HG03439 (cell line): ENCODE measurements around the gene CCDC194.

Experiments used
- ATAC-seq: cut with Tn5 transposase; IDR thresholded peaks from one replicate; pipeline ENCODE4 v1.9.1; 2021; ENCODE audit warnings: mild to moderate bottlenecking, moderate library complexity; ENCODE audit not compliant: unreplicated experiment

The CCDC194 gene

GRCh38 chr19:17406046-17406886 lies 12.3 kb upstream of the CCDC194 start:
- ATAC-seq: no peak

GRCh38 chr19:17405250-17406045 lies 11.5 kb upstream of the CCDC194 start, which contains the start of gene BST2:
Gene BST2, minus strand, starts transcription at chr19:17405630. Its CDS starts 55 bp downstream, at chr19:17405575.
- peak; percentile 84 for ATAC-seq

GRCh38 chr19:17404621-17405249 lies 10.7 kb upstream of the CCDC194 start:
- ATAC-seq: no peak

- ATAC-seq: no peak
These were observed 10.0 kb upstream of the CCDC194 start for GRCh38 chr19:17404015-17404414.

- no peak for ATAC-seq
These were observed 9.2 kb upstream of the CCDC194 start for GRCh38 chr19:17402982-17403855.

- ATAC-seq: no peak
These were observed 7.6 kb upstream of the CCDC194 start for GRCh38 chr19:17401628-17402027.

GRCh38 chr19:17398902-17399527 lies 5.0 kb upstream of the CCDC194 start:
- no peak for ATAC-seq

GRCh38 chr19:17394891-17395415 lies 957 bp upstream of the CCDC194 start:
- ATAC-seq: no peak

- no peak for ATAC-seq
These were observed 994 bp downstream of the CCDC194 start for GRCh38 chr19:17393002-17393401.

GRCh38 chr19:17391371-17392151 lies 2.4 kb downstream of the CCDC194 start:
- peak; percentile 3 for ATAC-seq

- ATAC-seq: peak; percentile 87
These were observed 3.2 kb downstream of the CCDC194 start for GRCh38 chr19:17390665-17391370.

GRCh38 chr19:17389957-17390664 lies 3.9 kb downstream of the CCDC194 start:
- ATAC-seq: no peak

- ATAC-seq: no peak
These were observed 4.7 kb downstream of the CCDC194 start for GRCh38 chr19:17389288-17389687.

GRCh38 chr19:17385878-17386611 lies 8.0 kb downstream of the CCDC194 start:
- no peak for ATAC-seq

GRCh38 chr19:17380426-17381138 lies 13.4 kb downstream of the CCDC194 start:
- no peak for ATAC-seq

- ATAC-seq: no peak
These were observed 14.8 kb downstream of the CCDC194 start for GRCh38 chr19:17379221-17379631.
